ENCODE results near the gene HIVEP2.

Gene HIVEP2

DNA sequence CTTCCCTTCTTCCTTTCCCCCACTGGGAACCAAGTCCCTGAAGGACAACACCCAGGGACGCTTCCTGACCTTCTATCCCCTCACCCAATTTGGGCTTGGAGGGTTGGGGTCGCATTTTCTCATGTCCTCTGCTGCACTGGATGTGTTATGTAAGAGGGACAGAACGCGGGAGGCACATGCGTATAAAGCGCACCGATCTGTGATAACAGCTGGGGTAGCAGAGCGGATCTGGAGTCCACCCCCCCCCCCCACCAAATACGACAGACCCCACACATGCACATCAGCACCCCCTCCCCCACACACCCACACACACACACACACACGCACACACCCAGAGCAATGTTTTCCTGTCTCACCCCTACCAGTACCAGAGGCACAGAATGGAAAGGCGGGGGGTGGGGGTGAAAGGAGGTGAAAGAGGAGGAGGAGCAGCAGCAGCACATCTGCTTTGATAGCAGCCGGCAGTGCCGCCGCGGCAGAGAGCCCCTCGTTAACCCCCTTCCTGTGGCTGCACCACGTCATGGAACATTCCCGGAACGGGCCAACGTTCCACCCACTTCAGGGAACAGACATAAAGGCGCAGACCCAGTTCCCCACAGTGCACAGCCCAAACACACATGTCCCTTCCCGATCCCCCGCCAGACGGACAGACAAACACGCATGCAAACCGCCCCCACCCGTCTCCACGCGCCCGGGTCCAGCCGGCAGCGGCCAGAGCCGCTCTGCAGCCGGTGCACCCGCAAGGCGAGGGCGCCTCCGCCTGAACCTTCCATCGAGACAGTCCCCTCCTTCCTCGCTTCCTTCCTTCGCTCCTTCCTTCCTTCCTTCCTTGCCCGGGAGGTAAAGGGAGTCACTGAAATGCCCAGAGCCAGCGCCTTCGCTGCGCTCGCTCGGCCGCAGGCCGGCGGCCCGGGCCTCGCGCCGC is 590 bp downstream of the HIVEP2 start:
- no peak for DNase-seq

DNA sequence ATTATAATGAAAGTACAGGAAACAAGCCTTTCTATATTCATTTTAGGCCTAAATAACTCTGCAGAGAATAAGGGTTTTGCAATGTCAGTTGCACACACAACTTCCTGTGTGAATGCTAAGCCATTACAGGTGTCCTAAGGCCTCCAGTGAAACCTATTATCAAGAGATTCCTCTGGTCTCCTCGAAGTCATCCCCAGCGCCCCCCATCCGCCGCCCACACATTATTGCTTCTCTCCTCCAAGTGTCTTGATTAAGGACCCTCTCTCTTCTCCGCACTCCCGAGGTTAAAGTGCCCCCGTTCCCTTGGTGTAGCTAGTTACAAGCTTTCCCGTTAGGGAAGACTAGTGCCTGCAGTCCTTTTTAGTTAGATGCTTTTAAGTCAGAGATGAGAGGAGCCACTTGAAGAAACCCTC is 1.3 kb downstream of the HIVEP2 start:
- DNase-seq = no peak

DNA sequence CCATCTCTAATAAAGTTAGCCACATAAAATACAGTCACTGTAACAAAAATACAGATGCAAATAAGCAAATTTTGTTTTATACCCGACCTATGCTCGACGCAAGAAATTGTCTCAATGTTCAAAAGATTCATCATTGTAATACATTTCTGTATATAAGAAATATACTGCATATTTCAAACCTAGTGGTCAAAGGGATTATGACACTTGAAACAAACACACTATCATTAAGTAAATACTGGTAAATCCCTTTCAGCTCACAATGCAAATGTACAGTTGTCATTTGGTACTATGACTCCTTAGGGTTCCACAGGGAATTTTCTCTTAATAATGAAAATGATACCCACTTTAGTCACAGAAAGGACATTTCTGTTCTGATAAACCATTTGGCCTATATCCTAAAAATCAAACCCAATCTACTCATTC is 2.2 kb downstream of the HIVEP2 start:
- no peak for DNase-seq

DNA sequence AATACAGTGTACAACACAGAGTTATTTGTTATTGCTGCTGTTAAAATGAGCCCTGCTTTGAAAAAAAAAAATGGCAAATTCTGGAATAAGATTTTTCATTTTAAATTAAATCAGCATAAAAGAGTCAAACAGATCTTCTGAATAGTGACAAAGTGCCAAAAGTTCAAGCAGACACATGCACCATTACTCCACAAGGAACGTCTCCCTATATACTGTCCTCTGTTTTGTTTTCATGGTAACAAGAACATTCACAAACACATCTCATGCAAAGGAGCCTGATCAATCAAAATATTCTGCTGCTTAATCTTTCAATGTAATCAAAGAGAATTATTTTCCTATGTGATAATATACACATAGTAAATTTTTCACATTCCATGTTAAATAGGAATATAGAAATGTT is 2.7 kb downstream of the HIVEP2 start:
- no peak for DNase-seq

DNA sequence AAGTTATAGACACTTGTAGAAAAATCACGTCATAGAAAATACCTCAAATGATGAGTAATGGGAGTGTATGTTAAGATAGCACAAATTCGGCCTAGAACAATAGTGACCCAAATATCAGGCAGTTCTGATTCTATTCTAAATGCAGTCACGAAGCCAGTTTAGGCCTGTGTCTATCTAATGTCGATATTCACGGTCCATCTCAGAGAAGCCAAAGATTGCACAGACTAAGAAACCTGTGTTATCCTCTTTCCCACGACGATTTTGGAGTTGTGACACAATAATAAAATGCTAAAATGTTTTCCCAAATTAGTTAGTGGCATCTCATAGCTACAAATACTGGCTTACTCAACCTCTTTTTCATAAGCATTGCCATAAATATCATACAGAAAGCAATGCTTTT is 4.0 kb downstream of the HIVEP2 start:
- DNase-seq = no peak

DNA sequence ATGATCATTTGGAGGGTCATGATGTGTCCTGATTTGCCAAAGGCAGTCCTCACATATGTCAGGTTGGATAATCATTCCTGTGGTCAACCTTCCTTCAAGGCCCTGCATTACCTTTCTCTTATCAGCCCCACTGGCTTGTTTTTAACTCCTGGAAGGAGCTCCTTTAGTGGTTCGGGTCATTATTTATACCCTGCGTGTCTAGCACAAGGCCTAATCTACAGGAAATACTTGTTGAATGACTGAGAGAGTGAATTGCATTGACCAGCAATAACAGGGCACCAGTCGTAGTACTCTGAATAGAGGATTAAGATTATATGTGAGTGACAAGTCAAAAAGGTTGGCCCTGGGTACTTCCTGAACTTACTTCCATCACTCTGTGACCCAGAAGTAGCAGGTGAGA is 4.5 kb downstream of the HIVEP2 start:
- DNase-seq = no peak

DNA sequence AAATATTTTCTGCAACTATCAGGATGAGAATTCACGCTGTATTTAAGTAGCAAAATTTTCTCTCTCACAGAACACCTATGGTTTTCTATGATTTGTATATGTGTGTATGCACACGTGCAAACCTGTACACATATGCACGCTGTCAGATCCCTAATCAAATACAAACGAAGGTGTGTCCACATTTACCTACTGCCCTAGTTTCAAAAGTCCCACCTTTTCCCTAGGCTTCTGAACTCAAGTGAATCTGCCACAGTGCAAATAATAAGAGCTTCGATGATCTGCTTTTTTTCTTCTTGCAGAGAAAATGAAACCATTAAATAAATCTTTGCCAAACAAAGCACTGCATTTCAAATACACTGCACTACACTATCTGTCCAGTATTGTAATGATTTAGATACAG is 6.5 kb downstream of the HIVEP2 start:
- DNase-seq = no peak

DNA sequence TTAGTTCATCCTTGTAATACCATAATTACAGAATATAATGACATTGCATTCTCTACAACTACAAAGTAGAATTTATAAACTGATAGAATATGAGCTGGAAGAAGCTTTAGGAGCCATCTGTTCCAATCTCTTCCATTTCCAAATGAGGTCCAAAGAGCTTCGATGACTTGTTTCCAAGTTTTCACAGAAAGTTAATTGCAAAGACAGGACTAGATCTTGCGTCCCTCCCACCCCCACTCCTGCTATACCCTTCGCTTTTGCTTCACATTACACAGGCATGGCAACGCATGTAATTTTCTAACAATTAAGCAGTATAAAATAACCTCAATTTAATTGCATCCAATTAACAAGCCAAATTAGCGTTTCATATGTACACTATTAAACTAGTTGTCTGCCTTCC is 7.0 kb downstream of the HIVEP2 start:
- no peak for DNase-seq

DNA sequence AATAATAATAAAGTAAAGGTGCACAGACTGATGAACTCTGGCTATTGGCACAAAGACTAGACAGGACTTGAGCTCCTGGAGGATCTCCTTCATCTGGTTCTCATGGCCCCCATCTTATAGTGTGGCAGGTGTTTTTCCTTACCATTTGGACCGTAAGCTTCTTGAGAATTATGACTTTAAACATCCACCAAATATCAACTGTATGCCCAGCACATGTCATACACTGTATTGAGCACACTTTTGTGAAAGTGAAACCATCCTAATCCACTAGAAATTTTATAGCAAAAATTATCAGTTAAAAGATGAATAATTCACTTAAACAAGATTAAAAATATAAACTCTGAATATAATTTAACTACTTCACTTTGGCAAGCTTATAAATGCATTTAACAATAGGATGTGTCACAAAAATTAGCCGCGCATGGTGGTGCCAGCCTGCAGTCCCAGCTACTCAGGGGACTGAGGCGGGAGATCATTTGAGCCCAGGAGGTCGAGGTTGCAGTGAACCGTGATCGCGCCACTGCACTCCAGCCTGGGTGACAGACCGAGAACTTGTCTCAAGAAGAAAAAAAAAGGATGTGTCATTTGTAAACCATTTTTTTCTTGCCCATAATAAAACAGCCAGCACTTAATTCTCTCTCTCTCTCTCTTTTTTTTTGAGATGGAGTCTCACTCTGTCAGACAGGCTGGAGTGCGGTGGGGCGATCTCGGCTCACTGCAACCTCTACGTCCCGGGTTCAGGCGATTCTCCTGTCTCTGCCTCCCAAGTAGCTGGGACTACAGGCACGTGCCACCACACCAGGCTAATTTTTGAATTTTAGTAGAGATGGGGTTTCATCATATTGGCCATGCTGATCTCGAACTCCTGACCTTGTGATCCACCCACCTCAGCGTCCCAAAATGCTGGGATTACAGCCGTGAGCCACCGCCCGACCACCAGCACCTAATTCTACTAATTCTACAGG is 9.1 kb downstream of the HIVEP2 start:
- DNase-seq = no peak

DNA sequence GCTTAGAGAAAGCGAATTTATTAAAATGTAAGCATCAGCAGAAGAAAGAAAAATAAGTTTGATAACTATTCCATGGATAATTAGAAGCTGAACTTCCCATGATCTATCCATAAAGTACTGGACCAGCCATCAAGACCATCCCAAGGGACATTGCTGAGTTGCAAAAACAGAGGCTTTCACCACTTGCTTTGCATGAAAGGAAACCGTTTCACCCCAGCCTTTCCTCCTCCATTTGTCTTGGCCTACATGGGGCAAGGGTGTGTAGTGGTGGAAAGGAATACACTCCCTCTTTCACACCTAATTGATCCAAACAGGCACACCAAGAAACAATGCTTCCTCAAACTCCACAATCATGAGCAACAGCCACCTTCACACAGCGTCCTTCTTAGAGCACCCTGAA is 10.4 kb downstream of the HIVEP2 start:
- no peak for DNase-seq

DNA sequence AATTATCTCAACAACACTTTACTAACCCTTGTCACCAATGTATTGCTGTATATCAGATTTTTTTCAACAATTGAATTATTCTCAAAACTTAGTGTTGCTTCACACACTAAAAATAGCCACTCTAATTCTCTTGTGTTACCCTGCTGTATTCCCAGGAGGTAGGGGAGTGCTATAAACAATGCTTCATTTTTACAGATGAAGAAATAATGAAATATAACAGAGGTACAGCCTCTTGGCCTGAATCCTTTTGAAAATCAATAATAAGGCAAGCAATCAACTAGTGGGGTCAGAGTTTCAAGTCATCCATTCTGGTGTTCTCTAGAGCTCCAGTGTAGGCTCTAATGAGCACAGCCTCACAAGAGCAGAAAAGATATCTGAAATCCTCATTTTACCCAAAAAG is 10.9 kb downstream of the HIVEP2 start:
- no peak for DNase-seq

DNA sequence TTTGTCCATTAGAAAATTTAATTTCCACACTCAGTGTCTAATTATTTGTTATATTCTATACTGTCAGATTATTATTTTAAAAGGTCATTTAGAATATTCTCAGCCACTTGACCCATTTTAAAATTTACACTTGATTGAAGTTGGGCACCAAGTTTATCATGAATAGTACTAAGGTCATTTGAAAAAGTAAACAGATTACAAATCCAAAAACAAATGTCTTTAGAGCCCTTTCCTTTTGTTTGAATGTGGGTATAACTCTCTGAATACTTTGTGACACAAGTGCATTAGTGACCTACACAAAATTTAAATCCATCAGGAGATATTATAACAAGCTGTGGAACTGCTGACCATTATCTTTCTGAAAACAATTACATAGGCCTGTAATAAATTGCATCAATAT is 11.3 kb downstream of the HIVEP2 start:
- no peak for DNase-seq

DNA sequence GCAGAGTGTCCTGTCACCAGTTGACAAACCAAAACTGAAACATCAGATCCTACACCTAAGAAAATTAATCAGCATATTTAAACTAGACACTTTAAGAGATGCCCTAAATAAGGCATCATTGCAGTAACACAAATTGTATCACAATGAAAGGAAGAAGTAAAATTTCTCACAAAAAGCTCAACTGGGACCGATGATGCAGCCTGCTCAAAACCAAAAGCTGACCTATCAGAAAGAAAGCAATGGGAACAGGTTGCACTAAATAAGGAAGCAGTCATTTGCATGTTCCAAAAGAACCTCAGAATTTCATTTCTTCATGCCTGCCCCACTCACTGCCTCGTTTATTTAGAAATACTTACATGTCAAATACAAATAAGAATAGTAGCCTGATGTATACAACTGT is 12.1 kb downstream of the HIVEP2 start:
- DNase-seq = no peak

DNA sequence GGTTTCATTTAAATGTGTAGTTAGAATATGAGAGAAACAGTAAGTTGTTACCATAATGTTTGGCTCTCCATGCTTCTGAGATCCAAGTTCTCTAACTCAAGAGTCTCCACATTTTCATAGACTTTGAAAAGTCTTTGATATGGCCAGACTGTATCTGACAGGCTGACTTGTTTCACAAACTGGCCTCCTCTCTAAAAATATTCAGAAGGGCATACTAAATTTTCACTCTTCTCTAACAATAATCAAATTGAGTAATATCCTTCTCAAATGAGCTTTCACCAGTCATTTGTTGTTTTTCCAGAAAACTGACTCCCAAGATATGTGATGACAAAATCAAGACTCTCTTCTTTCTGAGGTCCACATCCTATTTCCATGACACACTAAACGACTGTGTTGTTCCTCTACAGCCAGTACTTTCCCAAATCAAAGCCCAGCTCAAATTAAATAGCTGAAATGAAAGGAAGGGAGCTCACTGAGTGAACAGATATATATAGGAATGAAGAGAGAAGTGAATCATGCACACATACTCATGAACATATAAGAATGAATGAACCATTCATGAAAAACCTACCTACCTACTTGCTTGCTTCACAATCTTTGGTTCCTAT is 15.1 kb downstream of the HIVEP2 start:
- DNase-seq = no peak

DNA sequence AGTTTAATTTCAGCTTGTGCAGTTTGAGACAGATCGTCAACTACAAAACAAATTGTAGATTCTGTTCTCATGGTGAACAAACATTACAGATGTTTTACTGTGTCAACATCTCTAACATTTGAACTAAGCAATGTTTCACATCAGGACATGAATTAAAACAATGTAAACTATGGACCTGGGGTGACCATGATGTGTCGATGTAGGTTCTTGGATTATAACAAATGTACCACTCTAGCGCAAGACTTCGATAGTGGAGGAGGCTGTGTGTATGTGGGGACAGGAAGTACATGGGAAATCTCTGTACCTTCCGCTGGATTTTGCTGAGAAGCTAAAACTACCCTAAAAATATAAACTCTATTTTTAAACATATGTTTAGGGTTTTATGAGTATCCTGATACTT is 17.1 kb downstream of the HIVEP2 start:
- DNase-seq = no peak

DNA sequence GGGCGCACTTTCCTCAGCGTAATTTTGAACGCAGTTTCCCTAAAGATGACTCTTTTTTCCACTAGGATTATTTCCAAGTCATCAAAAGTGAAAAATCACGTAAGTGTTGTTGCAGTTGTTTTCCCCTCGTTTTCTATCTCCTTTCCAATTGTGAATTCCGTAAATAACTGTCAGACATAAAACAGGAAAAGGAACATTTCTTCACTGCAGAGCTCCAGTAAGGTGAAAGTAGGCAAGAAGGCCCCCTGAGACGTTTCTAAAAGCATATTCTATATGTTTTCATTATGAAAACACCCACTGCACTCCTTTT is 17.8 kb downstream of the HIVEP2 start:
- DNase-seq = no peak

DNA sequence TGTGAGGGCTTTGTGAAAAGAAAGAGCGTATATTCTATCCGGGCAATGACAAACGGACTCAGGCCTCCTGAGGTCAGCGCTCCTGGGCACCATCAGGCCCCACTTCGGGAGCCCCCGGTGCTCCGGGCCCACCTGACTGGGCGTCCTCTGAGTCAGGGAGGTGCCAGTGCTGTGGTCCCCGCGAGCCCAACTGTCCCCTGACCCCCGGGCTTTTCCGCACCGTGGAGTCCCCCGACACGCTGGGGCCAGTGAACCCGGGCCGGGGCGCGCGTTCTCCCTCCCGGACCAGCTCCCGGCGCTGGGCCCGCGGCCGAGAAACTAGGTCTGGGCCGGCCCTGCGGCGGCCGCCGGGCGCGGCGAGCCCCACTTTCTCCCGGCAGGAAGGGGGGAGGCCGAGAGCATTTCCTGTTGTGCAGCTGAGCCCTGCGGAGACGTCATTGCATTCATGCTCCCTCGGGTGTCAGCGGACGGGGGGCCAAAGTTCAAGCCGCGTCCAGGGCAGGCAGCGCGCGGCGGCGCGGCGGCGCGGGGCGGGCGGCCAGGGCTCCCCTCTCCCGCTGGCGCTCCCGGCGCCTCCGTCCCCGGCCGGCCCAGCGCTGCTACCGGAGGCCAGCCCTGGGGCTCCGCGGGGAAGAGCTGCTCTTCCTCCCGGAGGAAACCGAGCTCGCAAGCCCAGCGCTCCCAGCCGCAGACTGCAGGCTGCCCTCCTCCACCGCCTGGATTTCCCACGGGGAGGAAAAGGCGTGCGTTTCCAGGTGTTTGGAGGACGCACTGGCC is 18.3 kb downstream of the HIVEP2 start:
- no peak for DNase-seq

DNA sequence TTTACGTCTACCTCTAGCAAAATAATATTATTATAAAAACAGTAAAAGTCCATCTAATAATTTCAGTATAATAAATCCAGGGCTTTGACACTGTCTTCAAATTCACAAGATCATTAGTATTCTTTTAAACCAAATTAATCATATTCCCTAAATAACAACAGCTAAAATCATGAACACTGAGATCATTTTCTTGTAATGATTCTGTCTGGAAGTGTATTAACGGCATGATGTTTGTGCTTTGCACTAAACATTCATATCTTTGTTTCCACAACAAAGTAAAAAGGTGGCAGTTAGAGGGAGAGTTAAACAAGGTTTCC is 18.8 kb downstream of the HIVEP2 start:
- no peak for DNase-seq

DNA sequence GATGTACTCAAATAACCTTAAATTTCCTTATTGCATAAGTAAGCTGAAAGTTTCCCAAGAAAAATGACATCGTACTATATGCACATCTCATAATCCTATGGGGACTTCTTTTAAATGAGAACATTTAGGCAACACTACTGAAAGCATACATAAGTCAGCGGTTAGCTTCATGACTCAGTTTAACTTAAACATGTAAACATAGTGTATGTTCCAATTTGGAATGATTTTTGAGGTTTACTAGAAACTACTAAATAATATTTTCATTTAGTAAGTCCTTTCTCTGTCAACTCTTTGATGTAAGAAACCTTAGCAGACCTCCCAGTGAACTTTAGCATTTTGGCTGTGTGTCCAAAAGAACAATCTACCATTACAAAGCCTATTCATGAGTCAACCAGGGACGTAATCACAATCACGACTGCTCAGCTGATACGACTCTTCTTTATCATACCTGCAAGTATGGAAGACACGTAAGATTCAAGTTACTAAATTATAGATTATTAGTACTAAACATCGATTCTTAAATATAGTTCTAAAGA is 19.3 kb downstream of the HIVEP2 start:
- no peak for DNase-seq

DNA sequence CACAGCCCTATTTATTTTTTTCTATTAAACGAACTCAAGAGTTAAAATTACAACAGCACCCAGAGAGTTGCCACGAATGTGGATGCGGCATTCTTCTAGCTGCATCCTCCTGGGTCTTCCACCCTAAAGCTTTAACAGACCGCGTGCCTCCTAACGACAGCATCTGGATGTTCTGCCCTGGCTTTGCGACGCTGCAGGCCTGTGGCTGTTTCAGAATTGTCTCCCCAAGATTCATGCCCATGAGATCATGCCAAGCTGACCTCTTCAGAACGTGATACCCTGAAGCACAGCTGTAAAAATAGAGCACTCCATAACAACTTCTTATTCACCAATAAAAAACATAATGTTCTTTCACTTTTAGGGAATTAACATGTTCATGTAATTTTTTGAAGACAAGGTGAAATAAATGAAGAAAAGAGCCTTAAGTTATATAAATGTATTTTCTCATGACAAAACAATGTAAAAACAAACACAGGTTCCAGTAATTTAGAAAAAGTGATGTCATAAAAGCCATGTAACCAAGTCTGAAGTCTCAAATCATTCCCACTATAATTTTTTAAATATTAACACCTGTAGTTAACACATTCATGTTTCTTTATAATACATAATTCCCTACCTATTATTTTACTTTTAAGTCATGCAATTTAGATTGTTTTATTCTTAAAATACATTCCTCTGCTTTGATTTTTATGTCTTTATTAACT is 26.5 kb downstream of the HIVEP2 start:
- DNase-seq = no peak

DNA sequence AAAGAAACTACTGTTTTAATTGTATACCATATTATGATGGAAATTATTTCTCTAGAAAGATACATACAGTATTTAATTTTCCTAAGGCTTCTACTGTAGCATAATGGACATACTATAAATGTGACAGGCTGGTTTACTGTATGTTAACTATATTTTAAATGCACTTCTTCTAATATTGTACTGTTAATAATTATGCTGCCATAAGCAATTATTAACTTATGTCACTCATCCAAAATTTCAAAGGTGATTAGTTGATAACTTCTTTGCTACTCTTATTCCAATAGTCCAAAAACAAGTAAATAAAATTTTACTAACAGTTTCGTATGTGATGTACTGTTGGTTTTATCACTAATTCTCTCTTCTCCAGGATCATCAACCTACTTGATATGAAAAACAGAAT is 28.1 kb downstream of the HIVEP2 start:
- no peak for DNase-seq

Measured in GDM1 (cell line).